ENCODE data around the gene GABBR2.

Gene GABBR2

DNA sequence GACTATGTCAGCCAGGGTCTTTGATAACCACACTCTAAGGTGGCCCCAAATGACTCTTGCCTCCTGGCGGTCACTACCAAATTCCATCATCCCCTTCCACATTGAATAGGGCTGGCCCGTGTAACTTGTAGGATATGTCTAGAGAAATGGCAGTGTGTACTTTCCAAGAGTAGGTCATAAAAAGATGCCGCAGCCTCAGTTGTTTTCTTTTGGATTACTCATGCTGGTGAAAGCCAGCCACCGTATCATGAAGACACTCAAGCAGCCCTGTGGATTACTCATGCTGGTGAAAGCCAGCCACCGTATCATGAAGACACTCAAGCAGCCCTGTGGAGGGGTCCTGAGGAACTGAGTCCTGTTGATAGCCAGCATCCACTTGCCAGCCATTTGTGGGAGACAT is 281.2 kb downstream of the GABBR2 start:
- no peak for DNase-seq

GRCh38 chr9:98425079-98425478 is 283.7 kb downstream of the GABBR2 start:
- no peaks in the 10 kb centered on the region for H3K36me3 Mint-ChIP-seq

More for the DNA sequence above, 281.2 kb downstream of the GABBR2 start:
- CTCF ChIA-PET = no interaction called here
- Mint-ChIP-seq H3K4me3 (no peak overlapping the region), H3K36me3 (no peaks in the 10 kb centered on the region), H3K9me3 (no peaks in the 10 kb centered on the region), H3K27me3 (peaks cover 3% of the 10 kb centered on the region), H3K4me1 (no peaks in the 10 kb centered on the region), H3K27ac (no peak overlapping the region)

DNA sequence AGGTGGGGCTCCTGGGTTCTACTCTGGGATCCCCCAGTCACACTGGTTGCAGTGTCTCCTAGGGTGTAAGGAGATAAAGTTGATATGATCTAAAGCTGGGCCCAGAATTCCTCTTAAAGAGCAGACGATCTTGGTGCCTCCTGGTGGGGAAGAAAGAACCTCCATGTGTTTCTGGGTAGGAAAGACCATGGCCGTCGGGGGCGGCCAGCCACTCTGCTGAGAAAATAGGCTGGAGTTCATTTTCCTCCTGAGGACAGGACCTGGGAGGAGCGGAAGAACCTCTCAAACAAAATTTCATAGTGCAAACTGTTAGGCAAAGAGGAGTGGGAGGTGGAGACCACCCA is 289.5 kb downstream of the GABBR2 start:
- CTCF ChIA-PET = no interaction called here
- no peak for DNase-seq
- H3K4me1 Mint-ChIP-seq = no peaks in the 10 kb centered on the region
- H3K27me3 Mint-ChIP-seq = peaks cover 45% of the 10 kb centered on the region
- no peaks in the 10 kb centered on the region for H3K9me3 Mint-ChIP-seq
- H3K27ac Mint-ChIP-seq = no peak overlapping the region
- no peaks in the 10 kb centered on the region for H3K36me3 Mint-ChIP-seq
- H3K4me3 Mint-ChIP-seq = no peak overlapping the region

More at GRCh38 chr9:98425079-98425478, 283.7 kb downstream of the GABBR2 start:
- no peak for DNase-seq
- CTCF ChIA-PET = no interaction called here
- Mint-ChIP-seq H3K4me1 (no peaks in the 10 kb centered on the region), H3K9me3 (no peaks in the 10 kb centered on the region), H3K27me3 (peaks cover 8% of the 10 kb centered on the region), H3K27ac (no peak overlapping the region), H3K4me3 (no peak overlapping the region)

- no peak for DNase-seq
- no peaks in the 10 kb centered on the region for H3K36me3 Mint-ChIP-seq
- no peaks in the 10 kb centered on the region for H3K9me3 Mint-ChIP-seq
- H3K4me3 Mint-ChIP-seq = no peak overlapping the region
- no peaks in the 10 kb centered on the region for H3K4me1 Mint-ChIP-seq
- CTCF ChIA-PET = no interaction called here
- H3K27me3 Mint-ChIP-seq = peaks cover 46% of the 10 kb centered on the region
- H3K27ac Mint-ChIP-seq = no peak overlapping the region
Measured at GRCh38 chr9:98418578-98419259, 290.0 kb downstream of the GABBR2 start.

- Mint-ChIP-seq H3K27ac (no peak overlapping the region), H3K27me3 (peaks cover 46% of the 10 kb centered on the region), H3K36me3 (no peaks in the 10 kb centered on the region), H3K9me3 (no peaks in the 10 kb centered on the region), H3K4me3 (no peak overlapping the region), H3K4me1 (no peaks in the 10 kb centered on the region)
- CTCF ChIA-PET = no interaction called here
- no peak for DNase-seq
Measured at GRCh38 chr9:98416294-98417248, 292.2 kb downstream of the GABBR2 start.

DNA sequence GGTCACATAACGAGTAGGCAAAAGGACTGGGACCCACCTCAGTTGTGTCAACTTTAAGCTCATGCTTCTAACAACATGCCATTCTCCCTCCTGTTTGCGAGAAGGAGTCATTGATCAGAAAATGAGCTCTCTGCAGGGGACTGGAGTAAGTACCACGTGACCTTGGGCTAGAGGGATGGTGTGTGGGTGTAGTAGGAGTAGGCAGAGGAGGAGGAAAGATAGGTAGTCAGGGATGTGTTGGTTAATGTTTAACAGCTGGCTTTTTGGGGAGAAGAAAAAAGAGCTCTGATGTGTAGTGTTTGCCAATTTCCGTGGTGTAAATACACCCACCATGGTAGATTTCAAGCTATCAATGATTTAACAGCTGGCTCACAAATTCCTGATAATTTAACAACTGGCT is 293.0 kb downstream of the GABBR2 start:
- Mint-ChIP-seq H3K27ac (no peak overlapping the region), H3K9me3 (no peaks in the 10 kb centered on the region), H3K4me1 (no peaks in the 10 kb centered on the region), H3K27me3 (peaks cover 48% of the 10 kb centered on the region), H3K36me3 (no peaks in the 10 kb centered on the region), H3K4me3 (no peak overlapping the region)
- CTCF ChIA-PET = no interaction called here
- DNase-seq = no peak

- H3K27me3 Mint-ChIP-seq = peaks cover 41% of the 10 kb centered on the region
- no peaks in the 10 kb centered on the region for H3K4me1 Mint-ChIP-seq
- H3K36me3 Mint-ChIP-seq = no peaks in the 10 kb centered on the region
- no peak overlapping the region for H3K27ac Mint-ChIP-seq
- CTCF ChIA-PET = no interaction called here
- H3K9me3 Mint-ChIP-seq = no peaks in the 10 kb centered on the region
- DNase-seq = no peak
- H3K4me3 Mint-ChIP-seq = no peak overlapping the region
Measured at GRCh38 chr9:98413084-98413483, 295.7 kb downstream of the GABBR2 start.

DNA sequence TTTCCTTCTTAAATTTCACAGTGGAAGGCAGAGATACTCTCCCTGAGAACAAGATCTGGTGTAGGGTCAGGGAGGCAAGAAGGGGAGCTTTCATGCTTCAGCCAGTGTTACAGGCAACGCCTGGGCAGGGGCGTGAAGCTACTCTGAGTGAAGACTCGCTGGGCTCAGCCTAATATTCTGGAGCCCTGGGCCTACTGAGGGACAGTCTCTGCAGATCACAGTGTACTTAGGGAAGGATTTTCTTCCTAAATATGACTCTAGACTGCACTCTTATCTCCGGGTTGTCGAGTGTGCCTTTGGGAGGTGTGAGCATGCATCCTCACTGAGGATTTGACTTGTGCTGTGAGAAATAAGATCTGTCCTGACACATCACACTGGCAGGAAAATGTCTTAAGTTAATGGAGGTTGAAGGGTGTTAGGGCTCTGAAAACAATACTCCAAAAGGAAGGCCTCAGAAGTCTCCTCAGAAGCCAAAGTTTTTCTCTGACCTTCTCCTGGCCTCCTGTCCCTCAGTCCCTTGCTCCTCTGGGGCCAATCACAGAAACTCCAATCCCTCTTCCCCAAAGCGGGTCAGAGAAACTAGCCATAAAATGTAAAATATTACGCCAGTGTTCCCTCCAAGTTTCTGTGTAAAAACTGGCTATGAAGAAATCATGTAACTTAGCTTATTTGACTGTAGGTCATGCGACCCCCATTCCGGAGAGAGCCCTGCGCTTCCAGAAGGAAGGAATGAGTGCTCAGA is 296.5 kb downstream of the GABBR2 start:
- no peak overlapping the region for H3K27ac Mint-ChIP-seq
- peaks cover 33% of the 10 kb centered on the region for H3K27me3 Mint-ChIP-seq
- CTCF ChIA-PET = no interaction called here
- no peak overlapping the region for H3K4me3 Mint-ChIP-seq
- no peaks in the 10 kb centered on the region for H3K4me1 Mint-ChIP-seq
- H3K9me3 Mint-ChIP-seq = no peaks in the 10 kb centered on the region
- no peaks in the 10 kb centered on the region for H3K36me3 Mint-ChIP-seq
- DNase-seq = no peak

- DNase-seq = no peak
- Mint-ChIP-seq H3K4me3 (no peak overlapping the region), H3K36me3 (no peaks in the 10 kb centered on the region), H3K9me3 (no peaks in the 10 kb centered on the region), H3K27ac (no peak overlapping the region), H3K4me1 (no peaks in the 10 kb centered on the region), H3K27me3 (peaks cover 17% of the 10 kb centered on the region)
- CTCF ChIA-PET = no interaction called here
Measured at GRCh38 chr9:98410185-98410697, 298.5 kb downstream of the GABBR2 start.

DNA sequence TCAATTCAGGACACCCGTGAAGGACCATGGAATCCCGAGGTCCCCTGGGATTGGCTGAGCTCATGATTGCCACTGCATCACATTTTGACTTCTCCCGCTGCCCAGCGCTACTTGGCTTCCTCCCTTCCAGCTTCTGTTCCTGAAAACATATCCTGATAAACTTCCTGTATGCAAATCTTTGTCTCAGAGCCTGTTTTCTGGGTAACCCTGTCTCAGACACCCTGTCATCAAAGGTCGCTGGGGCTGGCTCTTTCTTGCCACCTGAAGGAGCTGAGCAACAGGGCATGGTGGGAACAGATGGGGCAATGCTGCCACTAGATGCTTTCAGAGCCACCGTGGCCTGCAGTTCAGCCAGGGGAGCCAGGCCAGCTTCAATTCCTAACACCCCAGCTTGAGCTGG is 299.0 kb downstream of the GABBR2 start:
- no peak for DNase-seq
- H3K9me3 Mint-ChIP-seq = no peaks in the 10 kb centered on the region
- no peaks in the 10 kb centered on the region for H3K36me3 Mint-ChIP-seq
- no peak overlapping the region for H3K4me3 Mint-ChIP-seq
- CTCF ChIA-PET = no interaction called here
- H3K27me3 Mint-ChIP-seq = peaks cover 17% of the 10 kb centered on the region
- H3K4me1 Mint-ChIP-seq = no peaks in the 10 kb centered on the region
- H3K27ac Mint-ChIP-seq = no peak overlapping the region

DNA sequence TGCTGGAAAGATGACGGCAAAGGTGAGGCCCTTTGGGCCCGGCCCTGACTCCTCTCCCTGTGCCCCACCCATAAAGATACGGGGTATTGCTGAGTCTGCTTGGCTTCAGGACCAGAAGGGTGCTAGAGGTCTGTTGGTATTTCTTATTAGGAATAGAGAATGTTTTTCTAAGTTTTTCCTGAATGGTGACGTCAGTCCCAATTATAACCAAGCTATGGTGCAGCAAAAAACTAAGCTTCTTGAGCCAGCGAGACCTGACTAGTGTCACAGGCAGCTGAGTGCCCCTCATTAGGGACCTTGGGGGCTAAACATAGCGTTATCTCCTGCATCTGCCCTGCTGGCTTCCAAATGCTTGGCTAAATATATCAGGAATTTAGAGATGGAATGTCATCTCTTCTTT is 302.3 kb downstream of the GABBR2 start:
- no peak for DNase-seq

GRCh38 chr9:98404237-98404636 is 304.5 kb downstream of the GABBR2 start:
- no peaks in the 10 kb centered on the region for H3K9me3 Mint-ChIP-seq
- CTCF ChIA-PET = no interaction called here
- no peak overlapping the region for H3K4me3 Mint-ChIP-seq
- no peak overlapping the region for H3K27ac Mint-ChIP-seq
- DNase-seq = no peak
- no peaks in the 10 kb centered on the region for H3K36me3 Mint-ChIP-seq
- H3K4me1 Mint-ChIP-seq = no peaks in the 10 kb centered on the region
- peaks cover 11% of the 10 kb centered on the region for H3K27me3 Mint-ChIP-seq

More for the DNA sequence above, 302.3 kb downstream of the GABBR2 start:
- CTCF ChIA-PET = no interaction called here
- Mint-ChIP-seq H3K4me3 (no peak overlapping the region), H3K4me1 (no peaks in the 10 kb centered on the region), H3K27ac (no peak overlapping the region), H3K9me3 (no peaks in the 10 kb centered on the region), H3K36me3 (no peaks in the 10 kb centered on the region), H3K27me3 (peaks cover 18% of the 10 kb centered on the region)

- H3K27me3 Mint-ChIP-seq = peaks cover 10% of the 10 kb centered on the region
- no peak overlapping the region for H3K27ac Mint-ChIP-seq
- H3K4me1 Mint-ChIP-seq = no peaks in the 10 kb centered on the region
- DNase-seq = no peak
- no peak overlapping the region for H3K4me3 Mint-ChIP-seq
- H3K9me3 Mint-ChIP-seq = no peaks in the 10 kb centered on the region
- CTCF ChIA-PET = no interaction called here
- H3K36me3 Mint-ChIP-seq = no peaks in the 10 kb centered on the region
Measured at GRCh38 chr9:98403715-98404114, 305.0 kb downstream of the GABBR2 start.

DNA sequence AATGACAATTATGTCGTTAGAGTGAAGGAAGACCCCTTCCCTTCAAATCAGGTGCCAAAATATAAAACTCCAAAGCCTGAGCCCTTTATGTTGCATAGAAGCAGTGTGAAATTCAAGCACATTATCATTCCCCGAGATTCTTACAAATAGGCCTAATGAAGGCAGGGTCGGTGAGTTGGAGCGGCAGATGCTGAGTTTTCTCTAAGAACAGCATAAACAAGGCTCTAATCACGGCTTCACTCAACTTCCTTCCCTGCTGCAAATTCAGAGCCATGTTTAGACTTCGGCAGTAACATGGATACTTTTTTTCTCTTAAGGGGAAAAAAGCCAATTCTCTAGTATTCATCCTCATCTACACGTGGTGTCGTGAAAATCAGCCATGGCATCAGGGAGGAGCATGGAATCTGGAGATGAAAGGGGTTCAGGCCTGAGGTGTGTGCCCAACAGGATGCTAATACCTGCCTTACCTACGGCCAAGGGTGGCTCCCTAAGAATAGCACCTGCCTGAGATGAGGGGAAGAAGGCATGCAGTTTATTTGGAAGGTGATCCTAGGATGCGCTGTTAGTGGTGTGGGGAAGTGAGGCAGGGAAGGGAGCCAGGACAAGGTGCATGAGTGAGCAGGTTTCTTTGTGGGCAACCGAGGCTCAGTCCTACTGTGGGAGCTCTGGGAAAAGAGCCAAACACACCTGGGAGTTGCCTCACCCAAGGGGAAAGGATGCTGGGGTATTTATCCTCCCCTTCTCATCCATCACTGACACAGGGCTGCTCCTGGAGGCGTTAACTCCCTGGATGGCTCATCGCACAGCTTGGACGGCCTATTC is 306.5 kb downstream of the GABBR2 start:
- Mint-ChIP-seq H3K27me3 (peaks cover 17% of the 10 kb centered on the region), H3K27ac (no peak overlapping the region), H3K36me3 (no peaks in the 10 kb centered on the region), H3K9me3 (no peaks in the 10 kb centered on the region), H3K4me3 (no peak overlapping the region), H3K4me1 (no peaks in the 10 kb centered on the region)
- CTCF ChIA-PET = no interaction called here
- DNase-seq = no peak
